OCI-LY1 (cell line): ENCODE measurements around the gene SPATA12.

Source experiments
- H2AFZ ChIP-seq: fragments of 200-600 bp; sonication (generic), shearing (Covaris generic); 2 replicates; pipeline ENCODE4 v1.6.0; 2014; ENCODE audit warnings: antibody characterized with exemption, mild to moderate bottlenecking, low read length
- H3F3A ChIP-seq: fragments of 200-600 bp; sonication (generic), shearing (Covaris generic); 2 replicates; pipeline ENCODE4 v1.6.0; 2014; ENCODE audit warnings: mild to moderate bottlenecking, antibody characterized with exemption, low read length, moderate library complexity; ENCODE audit not compliant: insufficient read depth
- H3K27ac ChIP-seq: fragments of 200-600 bp; sonication (generic); 2 replicates; pipeline ENCODE4 v1.5.1; 2014; ENCODE audit warnings: low read length, mixed run types, mild to moderate bottlenecking, low read depth; ENCODE audit not compliant: poor library complexity, severe bottlenecking
- H3K27me3 ChIP-seq: fragments of 200-600 bp; sonication (generic); 2 replicates; pipeline ENCODE4 v1.6.0; 2014; ENCODE audit warnings: antibody characterized with exemption, mild to moderate bottlenecking, low read length, moderate library complexity; ENCODE audit not compliant: insufficient read depth
- H3K36me3 ChIP-seq: fragments of 200-600 bp; sonication (generic); 2 replicates; pipeline ENCODE4 v1.6.1; 2014; ENCODE audit warnings: mild to moderate bottlenecking, antibody characterized with exemption, low read length, moderate library complexity, mixed read lengths; ENCODE audit not compliant: insufficient read depth
- H3K4me1 ChIP-seq: fragments of 200-600 bp; sonication (generic); 2 replicates; pipeline ENCODE4 v1.5.1; 2014; ENCODE audit warnings: mild to moderate bottlenecking, low read length, moderate library complexity; ENCODE audit not compliant: insufficient read depth, severe bottlenecking
- H3K4me2 ChIP-seq: fragments of 200-600 bp; sonication (generic), shearing (Covaris generic); 2 replicates; pipeline ENCODE4 v1.6.1; 2014; ENCODE audit warnings: low read length
- H3K4me3 ChIP-seq: fragments of 200-600 bp; sonication (generic); 2 replicates; pipeline ENCODE4 v1.5.1; 2014; ENCODE audit warnings: low read length, low read depth, mild to moderate bottlenecking, mixed read lengths; ENCODE audit not compliant: poor library complexity, severe bottlenecking
- H3K79me2 ChIP-seq: fragments of 200-600 bp; shearing (Covaris generic); 2 replicates; pipeline ENCODE4 v1.6.1; 2016; ENCODE audit warnings: mixed run types, low read length, mixed read lengths; ENCODE audit not compliant: insufficient read depth
- H3K9ac ChIP-seq: fragments of 200-600 bp; sonication (generic), shearing (Covaris generic); 2 replicates; pipeline ENCODE4 v1.6.1; 2014; ENCODE audit warnings: mild to moderate bottlenecking, low read length, mixed read lengths
- H3K9me2 ChIP-seq: fragments of 200-600 bp; sonication (generic), shearing (Covaris generic); 2 replicates; pipeline ENCODE4 v1.6.1; 2014; ENCODE audit warnings: low read depth, mild to moderate bottlenecking, low read length, mixed read lengths
- H3K9me3 ChIP-seq: fragments of 200-600 bp; shearing (Covaris generic); 2 replicates; pipeline ENCODE4 v1.6.1; 2014; ENCODE audit warnings: low read length, mixed read lengths
- H4K20me1 ChIP-seq: fragments of 200-600 bp; sonication (generic), shearing (Covaris generic); 2 replicates; pipeline ENCODE4 v1.6.0; 2016; ENCODE audit warnings: mild to moderate bottlenecking, low read length; ENCODE audit not compliant: insufficient read depth
- CTCF ChIP-seq: fragments of 200-600 bp; sonication (generic), shearing (Covaris generic); IDR thresholded peaks from 2 replicates; pipeline ENCODE4 v1.5.1; 2017; ENCODE audit warnings: mild to moderate bottlenecking, antibody characterized with exemption, low read length, moderate library complexity, mixed read lengths
- EZH2 ChIP-seq: fragments of 200-600 bp; sonication (generic), shearing (Covaris generic); IDR thresholded peaks from 2 replicates; pipeline ENCODE4 v1.8.0; 2017; ENCODE audit warnings: borderline replicate concordance, mixed run types, mild to moderate bottlenecking, antibody characterized with exemption, low read length, moderate library complexity, mixed read lengths

The SPATA12 gene

GRCh38 chr3:57052662-57053061 lies 7.8 kb upstream of the SPATA12 start:
- Histone ChIP-seq H3K36me3 (no peaks in the 10 kb centered on the region), H3K4me1 (peaks cover 35% of the 10 kb centered on the region), H3K4me2 (no peak overlapping the region), H3K4me3 (no peak overlapping the region), H3F3A (no peaks in the 10 kb centered on the region), H3K9ac (no peak overlapping the region), H3K9me2 (no peaks in the 10 kb centered on the region), H2AFZ (no peak overlapping the region), H3K9me3 (no peaks in the 10 kb centered on the region), H3K27me3 (no peaks in the 10 kb centered on the region), H3K79me2 (no peaks in the 10 kb centered on the region), H4K20me1 (no peaks in the 10 kb centered on the region), H3K27ac (no peak overlapping the region)
- TF ChIP-seq EZH2 (no peak), CTCF (no peak)

GRCh38 chr3:57053122-57053521 lies 7.3 kb upstream of the SPATA12 start:
- H3K9me3 ChIP-seq, result no peaks in the 10 kb centered on the region
- H3K27ac ChIP-seq, result no peak overlapping the region
- H2AFZ ChIP-seq, result no peak overlapping the region
- H3K9me2 ChIP-seq, result no peaks in the 10 kb centered on the region
- H3K4me2 ChIP-seq, result no peak overlapping the region
- H3F3A ChIP-seq, result no peaks in the 10 kb centered on the region
- H3K79me2 ChIP-seq, result no peaks in the 10 kb centered on the region
- no peak overlapping the region for H3K9ac ChIP-seq
- TF ChIP-seq CTCF, result no peak
- no peak for TF ChIP-seq EZH2
- no peaks in the 10 kb centered on the region for H3K36me3 ChIP-seq
- no peaks in the 10 kb centered on the region for H4K20me1 ChIP-seq
- peaks cover 30% of the 10 kb centered on the region for H3K4me1 ChIP-seq
- H3K4me3 ChIP-seq, result no peak overlapping the region
- H3K27me3 ChIP-seq, result no peaks in the 10 kb centered on the region

- Histone ChIP-seq H3K4me2 (no peak overlapping the region), H3K4me3 (no peak overlapping the region), H3K9me2 (no peaks in the 10 kb centered on the region), H3K27ac (no peak overlapping the region), H3K27me3 (no peaks in the 10 kb centered on the region), H3K9ac (no peak overlapping the region), H4K20me1 (no peaks in the 10 kb centered on the region), H3K9me3 (no peaks in the 10 kb centered on the region), H3K36me3 (no peaks in the 10 kb centered on the region), H2AFZ (no peak overlapping the region), H3F3A (no peaks in the 10 kb centered on the region), H3K4me1 (peaks cover 32% of the 10 kb centered on the region), H3K79me2 (no peaks in the 10 kb centered on the region)
- TF ChIP-seq EZH2, result no peak
- no peak for TF ChIP-seq CTCF
Measured at GRCh38 chr3:57057351-57057750, 3.1 kb upstream of the SPATA12 start.
